HepG2 (cell line): ENCODE data around the gene KL. TPM values are rescaled to one million over a fixed set of nuclear protein-coding genes. Genes with fewer than 3 reads are reported as not detected.

ENCODE experiments used
- CBX2 ChIP-seq, 2 experiments: fragments of 200-600 bp in 1 of 2; sonication (generic); formaldehyde crosslinking in 1 of 2; IDR thresholded peaks; 2 replicates each; pipeline versions ENCODE4 v1.7.0 to v1.8.1; 2018 to 2022; ENCODE audit warnings: low read depth in 2 of 2, low read length in 1 of 2, mild to moderate bottlenecking in 1 of 2, missing genetic modification reagents in 1 of 2
- ELF1 ChIP-seq: sonication (generic); formaldehyde crosslinking; IDR thresholded peaks from 2 replicates; pipeline ENCODE4 v1.4.0; 2020; ENCODE audit warnings: missing genetic modification reagents
- FOXA3 ChIP-seq: IDR thresholded peaks from 2 replicates; pipeline ENCODE4 v1.6.1; 2016; ENCODE audit warnings: missing genetic modification reagents, missing compliant biosample characterization
- GATAD1 ChIP-seq: IDR thresholded peaks from 2 replicates; pipeline ENCODE4 v1.6.1; 2016; ENCODE audit warnings: missing genetic modification reagents, missing compliant biosample characterization
- HBP1 ChIP-seq: IDR thresholded peaks from 2 replicates; pipeline ENCODE4 v1.6.1; 2016; ENCODE audit warnings: low read depth, control low read depth
- IRF1 ChIP-seq: sonication (generic); formaldehyde crosslinking; IDR thresholded peaks from 2 replicates; pipeline ENCODE4 v1.4.0; 2020; ENCODE audit warnings: low read depth, mild to moderate bottlenecking, missing genetic modification reagents
- IRF9 ChIP-seq: sonication (generic); formaldehyde crosslinking; IDR thresholded peaks from 2 replicates; pipeline ENCODE4 v1.8.0; 2022; ENCODE audit warnings: missing genetic modification reagents, mild to moderate bottlenecking, borderline replicate concordance
- KDM5B ChIP-seq: sonication (generic); formaldehyde crosslinking; IDR thresholded peaks from 2 replicates; pipeline ENCODE4 v1.4.0; 2020; ENCODE audit warnings: missing genetic modification reagents, mild to moderate bottlenecking, borderline replicate concordance
- MAF1 ChIP-seq: sonication (generic); formaldehyde crosslinking; IDR thresholded peaks from 2 replicates; pipeline ENCODE4 v1.5.0; 2020; ENCODE audit warnings: missing genetic modification reagents, borderline replicate concordance
- NCOA1 ChIP-seq: sonication (generic); formaldehyde crosslinking; IDR thresholded peaks from 2 replicates; pipeline ENCODE4 v1.9.0; 2021; ENCODE audit warnings: missing genetic modification reagents
- NFYC ChIP-seq: IDR thresholded peaks from 2 replicates; pipeline ENCODE4 v1.6.1; 2016; ENCODE audit warnings: missing genetic modification reagents, missing compliant biosample characterization
- NONO ChIP-seq, 2 experiments: fragments of 450-650 bp in 1 of 2; sonication (generic) in 1 of 2; formaldehyde crosslinking in 1 of 2; IDR thresholded peaks in 1 of 2; conservative IDR thresholded peaks in 1 of 2; 2 replicates each; pipeline versions ENCODE4 v1.6.1 to v1.8.0; 2017 to 2022; ENCODE audit warnings: mild to moderate bottlenecking in 1 of 2, missing genetic modification reagents in 1 of 2, moderate library complexity in 1 of 2
- RAD21 ChIP-seq: fragments of 450-650 bp; formaldehyde crosslinking; IDR thresholded peaks from 2 replicates; pipeline ENCODE4 v1.5.0; 2020; ENCODE audit warnings: mild to moderate bottlenecking
- RARA ChIP-seq: IDR thresholded peaks from 2 replicates; pipeline ENCODE4 v1.6.1; 2016; ENCODE audit warnings: missing genetic modification reagents, missing compliant biosample characterization
- SMYD3 ChIP-seq: sonication (generic); formaldehyde crosslinking; IDR thresholded peaks from 2 replicates; pipeline ENCODE4 v1.8.1; 2023; ENCODE audit warnings: mild to moderate bottlenecking, missing genetic modification reagents
- SRF ChIP-seq: IDR thresholded peaks from 2 replicates; pipeline ENCODE4 v1.6.1; 2011; ENCODE audit warnings: mild to moderate bottlenecking, low read depth, low read length, moderate library complexity
- TRIM24 ChIP-seq: sonication (generic); formaldehyde crosslinking; IDR thresholded peaks from 2 replicates; pipeline ENCODE4 v1.8.0; 2022; ENCODE audit warnings: mild to moderate bottlenecking, missing genetic modification reagents
- WIZ ChIP-seq: sonication (generic); formaldehyde crosslinking; IDR thresholded peaks from 2 replicates; pipeline ENCODE4 v1.5.1; 2020; ENCODE audit warnings: mild to moderate bottlenecking, missing genetic modification reagents
- ZFP62 ChIP-seq: sonication (generic); formaldehyde crosslinking; IDR thresholded peaks from 2 replicates; pipeline ENCODE4 v1.4.0; 2020; ENCODE audit warnings: missing genetic modification reagents
- ZNF234 ChIP-seq: sonication (generic); formaldehyde crosslinking; conservative IDR thresholded peaks from 2 replicates; pipeline ENCODE4 v1.5.1; 2020; ENCODE audit warnings: mild to moderate bottlenecking, missing genetic modification reagents
- ZNF263 ChIP-seq: sonication (generic); formaldehyde crosslinking; IDR thresholded peaks from 2 replicates; pipeline ENCODE4 v1.4.0; 2020; ENCODE audit warnings: missing genetic modification reagents
- ZNF326 ChIP-seq: sonication (generic); formaldehyde crosslinking; IDR thresholded peaks from 2 replicates; pipeline ENCODE4 v1.4.0; 2020; ENCODE audit warnings: missing genetic modification reagents, borderline replicate concordance
- ZNF501 ChIP-seq: sonication (generic); formaldehyde crosslinking; IDR thresholded peaks from 2 replicates; pipeline ENCODE4 v1.5.1; 2020; ENCODE audit warnings: mild to moderate bottlenecking, moderate library complexity, missing genetic modification reagents
- ZNF615 ChIP-seq: sonication (generic); formaldehyde crosslinking; IDR thresholded peaks from 2 replicates; pipeline ENCODE4 v1.5.0; 2020; ENCODE audit warnings: mild to moderate bottlenecking, missing genetic modification reagents, borderline replicate concordance
- ZNF629 ChIP-seq: sonication (generic); formaldehyde crosslinking; conservative IDR thresholded peaks from 2 replicates; pipeline ENCODE4 v1.5.0; 2020; ENCODE audit warnings: missing genetic modification reagents
- ZNF704 ChIP-seq: sonication (generic); formaldehyde crosslinking; IDR thresholded peaks from 2 replicates; pipeline ENCODE4 v1.8.1; 2023; ENCODE audit warnings: mild to moderate bottlenecking, inconsistent platforms, moderate library complexity, missing genetic modification reagents, borderline replicate concordance
- polyA plus RNA-seq, 8 experiments: library from polyadenylated mRNA; depleted of rRNA in 3 of 8; stranded (reverse) in 7 of 8; unstranded in 1 of 8; fragments of >200 nt; fragmentation: Illumina TruSeq in 4 of 8; extraction: Trizol in 4 of 8; gene quantifications; 2 replicates each; pipeline versions ENCODE4 v1.2.1 to v1.2.3, GENCODE V29; 2011 to 2016; ENCODE audit warnings: low read depth in 4 of 8, missing spikeins in 1 of 8, mixed read lengths in 1 of 8; ENCODE audit not compliant: insufficient read depth in 1 of 8
- total RNA-seq, 5 experiments: library from RNA; depleted of rRNA; stranded (reverse); fragments of >200 nt; fragmentation: Illumina TruSeq; extraction: Trizol; gene quantifications; 2 replicates each; pipeline ENCODE4 v1.2.3, GENCODE V29; 2016; ENCODE audit warnings: low read depth in 1 of 5

KL gene
- total and polyA plus RNA-seq, 2 of the 13 experiments (the other 11 are each of a cell fraction or from before 2014, with no cell fraction given), result not detected

- TF ChIP-seq GATAD1 (CRISPR knock-in tag) (no peak), FOXA3 (CRISPR knock-in tag) (peak; percentile 31; the same call in 1 of the 2 replicates), CBX2 (IDR thresholded peaks at IDR 0.05; ENCODE audit: low read depth, low read length) (no peak), CBX2 (CRISPR knock-in tag; IDR thresholded peaks at IDR 0.05; ENCODE audit: low read depth) (no peak), SRF (no peak), RAD21 (peak; percentile 52; the same call in 1 of the 2 replicates), IRF9 (CRISPR knock-in tag) (no peak), ZNF615 (CRISPR knock-in tag) (no peak), ZNF263 (no peak), ZNF234 (CRISPR knock-in tag) (no peak), ZNF501 (CRISPR knock-in tag) (no peak), ELF1 (CRISPR knock-in tag) (no peak), WIZ (CRISPR knock-in tag) (no peak), RARA (CRISPR knock-in tag) (0 out of 2 replicates have a peak, but pooled peaks have one; percentile 17), TRIM24 (CRISPR knock-in tag) (no peak), HBP1 (CRISPR knock-in tag) (no peak), NCOA1 (CRISPR knock-in tag) (no peak), IRF1 (CRISPR knock-in tag) (no peak), KDM5B (CRISPR knock-in tag) (no peak), MAF1 (no peak), ZNF326 (no peak), ZNF704 (CRISPR knock-in tag) (no peak), NONO (IDR thresholded peaks at IDR 0.05) (no peak), NONO (CRISPR knock-in tag; conservative IDR thresholded peaks at IDR 0.05) (no peak), ZNF629 (no peak), NFYC (CRISPR knock-in tag) (no peak), ZFP62 (CRISPR knock-in tag) (no peak), SMYD3 (CRISPR knock-in tag) (no peak)
Observed at GRCh38 chr13:33090755-33091414, 74.7 kb downstream of the KL start (continued).
